Upper lobe of left lung (tissue), 4 donors: ENCODE data around the gene HDAC5.

ENCODE experiments used
- CTCF ChIP-seq, 6 experiments: fragments of 450-650 bp in 4 of 6; fragments of 200-600 bp in 2 of 6; sonication (generic) in 2 of 6; IDR thresholded peaks; one replicate each; pipeline ENCODE4 v1.5.1; 2016 to 2019; ENCODE audit warnings: antibody characterized with exemption in 6 of 6
- EP300 ChIP-seq, 4 donors: sonication (generic); formaldehyde crosslinking; IDR thresholded peaks; one replicate each; pipeline ENCODE4 v1.5.1; 2017; ENCODE audit warnings: antibody characterized with exemption in 4 of 4, control low read depth in 2 of 4
- POLR2A ChIP-seq, 4 donors: fragments of 450-650 bp; IDR thresholded peaks; one replicate each; pipeline ENCODE4 v1.5.1; 2016 to 2017; ENCODE audit warnings: antibody characterized with exemption in 4 of 4, mild to moderate bottlenecking in 2 of 4
- POLR2AphosphoS5 ChIP-seq, 2 donors: sonication (generic); formaldehyde crosslinking; IDR thresholded peaks; one replicate each; pipeline ENCODE4 v1.5.1; 2017; ENCODE audit warnings: antibody characterized with exemption in 2 of 2

- peak in 2 of 4 donors; percentile 71 to 76 for TF ChIP-seq POLR2A (IDR thresholded peaks at IDR 0.05)
- TF ChIP-seq POLR2AphosphoS5 (IDR thresholded peaks at IDR 0.05) = peak in 1 of 2 donors; percentile 96
- peak in 1 of 6 experiments; percentile 14 for TF ChIP-seq CTCF (IDR thresholded peaks at IDR 0.05)
- TF ChIP-seq EP300 (IDR thresholded peaks at IDR 0.05) = peak in 1 of 4 donors; percentile 59
These were observed 12.4 kb downstream of the HDAC5 start for GRCh38 chr17:44110823-44111633.
